Metanephros (tissue), 2 donors: Measurements from ENCODE around the gene GLI1. TPM values are rescaled to one million over a fixed set of nuclear protein-coding genes. Genes with fewer than 3 reads are reported as not detected.

Source experiments
- small RNA-seq: library from RNA; depleted of rRNA; stranded (forward); fragments of <200 nt; gene quantifications from one replicate; pipeline ENCODE3, GENCODE V24; 2014; ENCODE audit warnings: low replicate concordance
- total RNA-seq: library from RNA; depleted of rRNA; stranded (reverse); fragments of >200 nt; gene quantifications from one replicate; pipeline ENCODE4 v1.2.3, GENCODE V29; 2014

GLI1 gene
- total RNA-seq, result 13.4 TPM

GRCh38 chr12:57459750-57460467, at the start of gene GLI1:
TSS of gene GLI1 (plus strand) at chr12:57459785. CDS start at chr12:57463692, 3,907 bp downstream.

GRCh38 chr12:57430931-57431566, 28.5 kb upstream of the GLI1 start, which contains the start of gene R3HDM2:
TSS of gene R3HDM2 (minus strand) at chr12:57431043. CDS start at chr12:57310428, 120,615 bp downstream.

GRCh38 chr12:57434517-57435223, 24.9 kb upstream of the GLI1 start, which contains the start of gene INHBC:
TSS of gene INHBC (plus strand) at chr12:57434784. CDS start at chr12:57434887, 103 bp downstream.

GRCh38 chr12:57454566-57455373, 4.8 kb upstream of the GLI1 start, which contains the start of gene INHBE:
TSS of gene INHBE (plus strand) at chr12:57455307. CDS start at chr12:57455537, 230 bp downstream.

GRCh38 chr12:57479376-57480115, 20.0 kb downstream of the GLI1 start, which contains the start of gene ARHGAP9:
TSS of gene ARHGAP9 (minus strand) at chr12:57479866. CDS start at chr12:57479406, 460 bp downstream.

GRCh38 chr12:57487597-57488401, 28.2 kb downstream of the GLI1 start, which contains the start of gene MARS1:
TSS of gene MARS1 (plus strand) at chr12:57488068. CDS start at chr12:57488091, 23 bp downstream.

GRCh38 chr12:57520053-57520818, 60.7 kb downstream of the GLI1 start, which contains the start of gene DDIT3:
TSS of gene DDIT3 (minus strand) at chr12:57520514. CDS start at chr12:57517406, 3,108 bp downstream.

Small RNAs within 50 kb of the gene (small RNA-seq; reads per million reads assigned to genes)
- gene MIR616 (not detected), gene RNU6-879P (not detected)

Other genes with a start within 250 kb of the GLI1 start
- gene NXPH4, start 243.0 kb upstream of the GLI1 start, total RNA-seq, result 8.5 TPM
- gene SHMT2, start 230.1 kb upstream of the GLI1 start, total RNA-seq, result 77.4 TPM
- gene STAC3, start 208.6 kb upstream of the GLI1 start, total RNA-seq, result 83.0 TPM
- gene R3HDM2, start 28.7 kb upstream of the GLI1 start, total RNA-seq, result 51.6 TPM
- 0.41 TPM for gene INHBC, start 25.0 kb upstream of the GLI1 start, total RNA-seq
- 0.23 TPM for gene INHBE, start 4.5 kb upstream of the GLI1 start, total RNA-seq
- 10.7 TPM for gene ARHGAP9, start 20.1 kb downstream of the GLI1 start, total RNA-seq
- gene MARS1, start 28.3 kb downstream of the GLI1 start, total RNA-seq, result 95.8 TPM
- 45.3 TPM for gene DDIT3, start 60.7 kb downstream of the GLI1 start, total RNA-seq
- 32.7 TPM for gene MBD6, start 63.0 kb downstream of the GLI1 start, total RNA-seq
- 85.7 TPM for gene DCTN2, start 87.4 kb downstream of the GLI1 start, total RNA-seq
- 0.35 TPM for gene KIF5A, start 90.3 kb downstream of the GLI1 start, total RNA-seq
- gene PIP4K2C, start 131.4 kb downstream of the GLI1 start, total RNA-seq, result 22.2 TPM
- 44.4 TPM for gene DTX3, start 145.0 kb downstream of the GLI1 start, total RNA-seq
- 29.2 TPM for gene ARHGEF25, start 151.7 kb downstream of the GLI1 start, total RNA-seq
- gene B4GALNT1, start 173.4 kb downstream of the GLI1 start, total RNA-seq, result 1.3 TPM
- gene OS9, start 234.3 kb downstream of the GLI1 start, total RNA-seq, result 124 TPM